ENCODE data around the gene ADK. TPM values are rescaled to one million over a fixed set of nuclear protein-coding genes. Genes with fewer than 3 reads are reported as not detected.

Gene ADK
- total and polyA plus RNA-seq, 2 of the 13 experiments (the other 11 are each of a cell fraction or from before 2014, with no cell fraction given): 48.6 to 79.1 TPM

DNA sequence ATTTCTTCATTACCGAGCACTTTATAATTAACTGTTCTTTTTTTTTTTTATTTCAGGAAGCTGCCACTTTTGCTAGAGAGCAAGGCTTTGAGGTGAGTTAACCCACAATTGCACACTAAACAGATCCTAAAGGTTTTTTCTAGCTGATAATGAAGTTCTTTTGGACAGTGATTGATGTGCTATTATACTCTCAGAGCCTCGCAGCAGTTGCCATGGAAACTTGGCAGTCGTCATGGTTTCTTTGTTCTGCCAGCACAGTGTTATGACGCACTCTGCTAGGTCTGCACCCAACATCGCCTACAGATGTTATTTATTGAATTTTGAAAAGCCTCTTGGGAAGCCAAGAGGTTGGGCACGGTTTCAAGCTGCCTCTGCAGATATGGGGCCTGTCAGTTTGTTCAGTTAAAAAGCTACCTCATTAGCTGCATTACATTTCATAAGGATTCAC, 438.2 kb downstream of the ADK start:
- Histone ChIP-seq H2AFZ (ENCODE audit: low read length) (no peak overlapping the region), H3K4me3 (replicated peaks in 1 of 3; ENCODE audit: insufficient read depth in 1 of 3, low read depth in 2 of 3, low read length in 3 of 3) (no peak overlapping the region), H3K4me2 (ENCODE audit: low read depth, low read length) (no peak overlapping the region), H3K36me3 (replicated peaks in 1 of 2; ENCODE audit: control insufficient read depth in 1 of 2, insufficient read depth in 2 of 2, low read length in 2 of 2) (peaks cover 2 to 4% of the 10 kb centered on the region in 2 experiments; a peak in 2 of 5 replicates), H3K9me3 (ENCODE audit: low read length) (no peaks in the 10 kb centered on the region), H3K27me3 (ENCODE audit: control insufficient read depth in 1 of 2, insufficient read depth in 2 of 2, low read length in 2 of 2) (no peaks in the 10 kb centered on the region), H3K4me1 (ENCODE audit: insufficient read depth, low read length) (peaks cover 25% of the 10 kb centered on the region), H3K27ac (ENCODE audit: extremely low read length, insufficient read depth, low read length) (no peak overlapping the region), H3K79me2 (ENCODE audit: insufficient read depth, low read length) (no peaks in the 10 kb centered on the region), H4K20me1 (ENCODE audit: insufficient read depth, low read length) (no peaks in the 10 kb centered on the region), H3K9ac (ENCODE audit: insufficient read depth, low read depth, low read length) (no peak overlapping the region)
- DNase-seq (ENCODE audit: low spot score): no peak
- no peak for FAIRE-seq
- ChIA-PET POLR2A (no interaction called here), CTCF (ENCODE audit: low intra/inter-chr PET ratio, low total read pairs) (no interaction called here)
- intact Hi-C loops (cut with micrococcal nuclease; ENCODE audit: unreplicated experiment) (no loop called here), in situ Hi-C loops (cut with HindIII; ENCODE audit: extremely low pct_ligation_motif_present, low pct_unique_long_range_greater_than_20kb) (no loop called here)
- TF ChIP-seq ZFP82 (CRISPR knock-in tag; IDR thresholded peaks at IDR 0.05; ENCODE audit: borderline replicate concordance) (no peak), KLF9 (CRISPR knock-in tag; IDR thresholded peaks at IDR 0.05; ENCODE audit: low read depth) (no peak), ZNF367 (CRISPR knock-in tag; IDR thresholded peaks at IDR 0.05; ENCODE audit: borderline replicate concordance) (no peak), MLX (CRISPR knock-in tag; IDR thresholded peaks at IDR 0.05) (no peak), MATR3 (CRISPR knock-in tag; IDR thresholded peaks at IDR 0.05) (no peak), RFXANK (CRISPR knock-in tag; IDR thresholded peaks at IDR 0.05) (no peak), ISX (CRISPR knock-in tag; conservative IDR thresholded peaks at IDR 0.05) (no peak), ZNF24 (IDR thresholded peaks at IDR 0.05) (no peak)
- TF ChIP-seq, protein P1, sequence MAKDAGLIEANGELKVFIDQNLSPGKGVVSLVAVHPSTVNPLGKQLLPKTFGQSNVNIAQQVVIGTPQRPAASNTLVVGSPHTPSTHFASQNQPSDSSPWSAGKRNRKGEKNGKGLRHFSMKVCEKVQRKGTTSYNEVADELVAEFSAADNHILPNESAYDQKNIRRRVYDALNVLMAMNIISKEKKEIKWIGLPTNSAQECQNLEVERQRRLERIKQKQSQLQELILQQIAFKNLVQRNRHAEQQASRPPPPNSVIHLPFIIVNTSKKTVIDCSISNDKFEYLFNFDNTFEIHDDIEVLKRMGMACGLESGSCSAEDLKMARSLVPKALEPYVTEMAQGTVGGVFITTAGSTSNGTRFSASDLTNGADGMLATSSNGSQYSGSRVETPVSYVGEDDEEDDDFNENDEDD (CRISPR knock-in tag; IDR thresholded peaks at IDR 0.05; ENCODE audit: borderline replicate concordance): no peak
- TF ChIP-seq, protein P2, sequence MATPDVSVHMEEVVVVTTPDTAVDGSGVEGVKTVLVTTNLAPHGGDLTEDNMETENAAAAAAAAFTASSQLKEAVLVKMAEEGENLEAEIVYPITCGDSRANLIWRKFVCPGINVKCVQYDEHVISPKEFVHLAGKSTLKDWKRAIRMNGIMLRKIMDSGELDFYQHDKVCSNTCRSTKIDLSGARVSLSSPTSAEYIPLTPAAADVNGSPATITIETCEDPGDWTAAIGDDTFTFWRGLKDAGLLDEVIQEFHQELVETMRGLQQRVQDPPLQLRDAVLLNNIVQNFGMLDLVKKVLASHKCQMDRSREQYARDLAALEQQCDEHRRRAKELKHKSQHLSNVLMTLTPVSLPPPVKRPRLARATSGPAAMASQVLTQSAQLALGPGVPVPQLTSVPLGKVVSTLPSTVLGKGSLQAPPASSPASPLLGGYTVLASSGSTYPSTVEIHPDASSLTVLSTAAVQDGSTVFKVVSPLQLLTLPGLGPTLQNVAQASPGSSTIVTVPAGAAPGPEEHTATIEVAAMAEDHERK (CRISPR knock-in tag; IDR thresholded peaks at IDR 0.05; ENCODE audit: low read depth): no peak
- TF ChIP-seq, protein P3, sequence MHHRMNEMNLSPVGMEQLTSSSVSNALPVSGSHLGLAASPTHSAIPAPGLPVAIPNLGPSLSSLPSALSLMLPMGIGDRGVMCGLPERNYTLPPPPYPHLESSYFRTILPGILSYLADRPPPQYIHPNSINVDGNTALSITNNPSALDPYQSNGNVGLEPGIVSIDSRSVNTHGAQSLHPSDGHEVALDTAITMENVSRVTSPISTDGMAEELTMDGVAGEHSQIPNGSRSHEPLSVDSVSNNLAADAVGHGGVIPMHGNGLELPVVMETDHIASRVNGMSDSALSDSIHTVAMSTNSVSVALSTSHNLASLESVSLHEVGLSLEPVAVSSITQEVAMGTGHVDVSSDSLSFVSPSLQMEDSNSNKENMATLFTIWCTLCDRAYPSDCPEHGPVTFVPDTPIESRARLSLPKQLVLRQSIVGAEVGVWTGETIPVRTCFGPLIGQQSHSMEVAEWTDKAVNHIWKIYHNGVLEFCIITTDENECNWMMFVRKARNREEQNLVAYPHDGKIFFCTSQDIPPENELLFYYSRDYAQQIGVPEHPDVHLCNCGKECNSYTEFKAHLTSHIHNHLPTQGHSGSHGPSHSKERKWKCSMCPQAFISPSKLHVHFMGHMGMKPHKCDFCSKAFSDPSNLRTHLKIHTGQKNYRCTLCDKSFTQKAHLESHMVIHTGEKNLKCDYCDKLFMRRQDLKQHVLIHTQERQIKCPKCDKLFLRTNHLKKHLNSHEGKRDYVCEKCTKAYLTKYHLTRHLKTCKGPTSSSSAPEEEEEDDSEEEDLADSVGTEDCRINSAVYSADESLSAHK (CRISPR knock-in tag; IDR thresholded peaks at IDR 0.05; ENCODE audit: borderline replicate concordance): no peak
- WGBS (ENCODE audit: low lambda C conversion rate): 97% methylated on average over 6 of the region's 6 CpGs
- no peak for ATAC-seq
- BruUV-seq (replicated peaks): no TSS peak
